HepG2 (cell line): ENCODE results near the gene CXXC5. TPM values are rescaled to one million over a fixed set of nuclear protein-coding genes. Genes with fewer than 3 reads are reported as not detected.

Experiments used
- ATAC-seq: fragments of 200-7000 bp; cut with Tn5 transposase; 3 replicates; pipeline ENCODE4 v1.9.1; 2020; ENCODE audit warnings: mild to moderate bottlenecking, moderate library complexity
- BruUV-seq: library from RNA; stranded (reverse); fragments of 400-500 nt; replicated peaks from 2 replicates; lab custom pipeline; 2021; lab: Mats Ljungman, UMichigan
- CTCF ChIA-PET: fragments of 300-600 bp; formaldehyde crosslinking; extraction: SDS; loops from one replicate; lab custom pipeline; 2021; ENCODE audit warnings: low total read pairs, inconsistent platforms, low intra/inter-chr PET ratio; lab: Yijun Ruan, JAX
- POLR2A ChIA-PET: fragments of 350-600 bp; sonication (Branson Sonifier 250); formaldehyde crosslinking; loops from one replicate; lab custom pipeline; 2020; ENCODE audit warnings: antibody characterized with exemption, inconsistent platforms; lab: Yijun Ruan, JAX
- DNase-seq: peaks from one replicate; pipeline ENCODE4 v3.0.0-alpha.2; 2015; ENCODE audit warnings: low spot score
- FAIRE-seq: peaks from 3 replicates; lab custom pipeline; 2011; peaks lifted over from hg19 to GRCh38; lab: Jason Lieb, UNC
- H2AFZ ChIP-seq: one replicate; pipeline ENCODE4 v1.6.1; 2011; ENCODE audit warnings: low read length, inconsistent platforms
- H3K27ac ChIP-seq: fragments of 300-600 bp; 3 replicates; pipeline ENCODE4 v1.8.0; 2011; ENCODE audit warnings: mixed run types, mild to moderate bottlenecking, mixed read lengths, low read length, inconsistent platforms; ENCODE audit not compliant: insufficient read depth; ENCODE audit errors: extremely low read length
- H3K27me3 ChIP-seq, 2 experiments: fragments of 200-600 bp in 1 of 2; 2 replicates in 1 of 2; 3 replicates in 1 of 2; pipeline versions ENCODE4 v1.6.0 to v1.8.0; 2011; ENCODE audit warnings: low read length in 2 of 2, mild to moderate bottlenecking in 2 of 2, moderate library complexity in 2 of 2, inconsistent platforms in 1 of 2; ENCODE audit not compliant: insufficient read depth in 2 of 2, control insufficient read depth in 1 of 2
- H3K36me3 ChIP-seq, 2 experiments: fragments of 200-600 bp in 1 of 2; replicated peaks in 1 of 2; 2 replicates in 1 of 2; 3 replicates in 1 of 2; pipeline versions ENCODE4 v1.5.1 to v1.8.0; 2011; ENCODE audit warnings: low read length in 2 of 2, inconsistent platforms in 1 of 2; ENCODE audit not compliant: insufficient read depth in 2 of 2, control insufficient read depth in 1 of 2
- H3K4me1 ChIP-seq: 2 replicates; pipeline ENCODE4 v1.5.1; 2012; ENCODE audit warnings: low read length, inconsistent platforms; ENCODE audit not compliant: insufficient read depth
- H3K4me2 ChIP-seq: 2 replicates; pipeline ENCODE4 v1.6.0; 2011; ENCODE audit warnings: low read depth, low read length, inconsistent platforms
- H3K4me3 ChIP-seq, 3 experiments: fragments of 200-600 bp in 1 of 3; sonication (generic), shearing (Covaris generic) in 1 of 3; replicated peaks in 1 of 3; 2 replicates each; pipeline ENCODE4 v1.5.1; 2011 to 2016; ENCODE audit warnings: low read length in 3 of 3, inconsistent platforms in 2 of 3, low read depth in 2 of 3, mild to moderate bottlenecking in 2 of 3, control low read depth in 1 of 3, mixed read lengths in 1 of 3; ENCODE audit not compliant: insufficient read depth in 1 of 3
- H3K79me2 ChIP-seq: one replicate; pipeline ENCODE4 v1.6.1; 2011; ENCODE audit warnings: low read length, inconsistent platforms; ENCODE audit not compliant: insufficient read depth
- H3K9ac ChIP-seq: 2 replicates; pipeline ENCODE4 v1.6.0; 2011; ENCODE audit warnings: mild to moderate bottlenecking, low read depth, low read length, inconsistent platforms; ENCODE audit not compliant: insufficient read depth
- H3K9me3 ChIP-seq: 2 replicates; pipeline ENCODE4 v1.5.1; 2012; ENCODE audit warnings: mild to moderate bottlenecking, low read length
- H4K20me1 ChIP-seq: 2 replicates; pipeline ENCODE4 v1.6.0; 2011; ENCODE audit warnings: inconsistent platforms, mild to moderate bottlenecking, low read length, moderate library complexity; ENCODE audit not compliant: insufficient read depth
- AHDC1 ChIP-seq: sonication (generic); formaldehyde crosslinking; IDR thresholded peaks from 2 replicates; pipeline ENCODE4 v1.5.1; 2020; ENCODE audit warnings: mild to moderate bottlenecking, missing genetic modification reagents, borderline replicate concordance
- ASH2L ChIP-seq: fragments of 300-600, 200-600 bp; sonication (generic); IDR thresholded peaks from 2 replicates; pipeline ENCODE4 v1.7.0; 2017; ENCODE audit warnings: low read depth, mild to moderate bottlenecking, moderate library complexity, mixed read lengths, low read length; ENCODE audit not compliant: insufficient read length
- FOSL2 ChIP-seq: sonication (generic); formaldehyde crosslinking; IDR thresholded peaks from 2 replicates; pipeline ENCODE4 v1.4.0; 2020; ENCODE audit warnings: missing genetic modification reagents
- KDM2A ChIP-seq: sonication (generic); formaldehyde crosslinking; IDR thresholded peaks from 2 replicates; pipeline ENCODE4 v1.4.0; 2020; ENCODE audit warnings: low read depth, missing genetic modification reagents, borderline replicate concordance
- PATZ1 ChIP-seq: sonication (generic); formaldehyde crosslinking; IDR thresholded peaks from 2 replicates; pipeline ENCODE4 v1.4.0; 2020; ENCODE audit warnings: missing genetic modification reagents
- SAP130 ChIP-seq: IDR thresholded peaks from 2 replicates; pipeline ENCODE4 v1.6.1; 2016; ENCODE audit warnings: low read depth
- ZFX ChIP-seq: sonication (generic); formaldehyde crosslinking; IDR thresholded peaks from 2 replicates; pipeline ENCODE4 v1.4.0; 2020; ENCODE audit warnings: mild to moderate bottlenecking, low read depth, missing genetic modification reagents, moderate library complexity
- ZNF562 ChIP-seq: sonication (generic); formaldehyde crosslinking; IDR thresholded peaks from 2 replicates; pipeline ENCODE4 v1.8.0; 2022; ENCODE audit warnings: missing genetic modification reagents, borderline replicate concordance
- ZNF776 ChIP-seq: sonication (generic); formaldehyde crosslinking; IDR thresholded peaks from 2 replicates; pipeline ENCODE4 v1.4.0; 2020; ENCODE audit warnings: mild to moderate bottlenecking, missing genetic modification reagents
- WGBS: methylation state at CpG from one replicate; pipeline ENCODE4 v1.1.6; 2017; ENCODE audit warnings: low lambda C conversion rate; 5-methylcytosine and 5-hydroxymethylcytosine counted together
- in situ Hi-C: cut with HindIII; loops from 2 replicates; pipeline ENCODE4 v1.10.0; 2017; ENCODE audit warnings: low pct_unique_long_range_greater_than_20kb; ENCODE audit not compliant: extremely low pct_ligation_motif_present
- intact Hi-C: fragments of 100-400 bp; cut with micrococcal nuclease; formaldehyde crosslinking; loops from one replicate; pipeline ENCODE4 v1.10.0; 2022; ENCODE audit not compliant: unreplicated experiment
- polyA plus RNA-seq, 8 experiments: library from polyadenylated mRNA; depleted of rRNA in 3 of 8; stranded (reverse) in 7 of 8; unstranded in 1 of 8; fragments of >200 nt; fragmentation: Illumina TruSeq in 4 of 8; extraction: Trizol in 4 of 8; gene quantifications; 2 replicates each; pipeline versions ENCODE4 v1.2.1 to v1.2.3, GENCODE V29; 2011 to 2016; ENCODE audit warnings: low read depth in 4 of 8, missing spikeins in 1 of 8, mixed read lengths in 1 of 8; ENCODE audit not compliant: insufficient read depth in 1 of 8
- total RNA-seq, 5 experiments: library from RNA; depleted of rRNA; stranded (reverse); fragments of >200 nt; fragmentation: Illumina TruSeq; extraction: Trizol; gene quantifications; 2 replicates each; pipeline ENCODE4 v1.2.3, GENCODE V29; 2016; ENCODE audit warnings: low read depth in 1 of 5
- TF ChIP-seq, protein P1 (sequence below): sonication (generic); formaldehyde crosslinking; IDR thresholded peaks from 2 replicates; pipeline ENCODE4 v1.4.0; 2020; ENCODE audit warnings: missing genetic modification reagents, borderline replicate concordance

CXXC5 gene
- total and polyA plus RNA-seq, 2 of the 13 experiments (the other 11 are each of a cell fraction or from before 2014, with no cell fraction given): 32.3 to 33.0 TPM

DNA sequence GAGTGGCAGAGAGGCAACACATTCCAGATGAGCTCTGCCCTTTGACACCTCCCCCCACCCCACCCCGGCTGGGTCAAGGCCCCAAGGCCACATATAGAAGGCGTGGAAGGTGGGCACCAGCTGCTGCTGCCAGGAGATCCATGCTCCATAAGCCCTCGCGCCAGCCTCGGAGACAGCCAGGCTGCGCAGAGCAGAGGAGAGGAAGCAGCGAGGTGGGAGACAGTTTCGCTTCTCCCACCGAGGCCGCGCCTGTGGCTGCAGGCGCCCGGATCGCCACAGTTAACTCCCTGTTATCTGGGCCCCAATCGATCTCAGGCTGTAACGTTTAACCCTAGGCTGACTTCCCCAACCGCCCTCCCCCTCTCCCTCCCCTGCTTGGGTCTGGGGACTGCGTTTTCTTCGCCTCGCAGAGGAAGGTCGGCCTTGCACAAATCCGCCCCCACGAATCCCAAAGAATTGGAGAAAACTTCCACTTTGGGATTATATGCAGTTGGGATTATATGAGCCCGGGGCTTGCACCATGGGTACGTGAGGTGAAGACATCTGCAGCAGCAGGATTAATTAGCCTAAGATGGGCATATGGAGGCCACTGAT, 1.1 kb upstream of the CXXC5 start:
- 10% methylated on average over 2 of the region's 25 CpGs for WGBS
- peak overlapping the region; percentile 74 to 95 (median 91) for H3K4me3 ChIP-seq
- no TSS peak for BruUV-seq
- CTCF ChIA-PET: no interaction called here
- ATAC-seq (peak; percentile 2; the same call in 2 of the 3 replicates), FAIRE-seq (no peak), DNase-seq (no peak)
- peak overlapping the region; percentile 79 for H3K9ac ChIP-seq
- peaks cover 67% of the 10 kb centered on the region for H3K4me1 ChIP-seq
- intact Hi-C loops (loop anchor here (1.0 kb wide), 1 partner anchor 10 kb away; no protein-coding TSS in a partner anchor), in situ Hi-C loops (loop anchor here (5.0 to 25.0 kb wide), 2 partner anchors 115 to 315 kb away; no protein-coding TSS in a partner anchor)
- H3K4me2 ChIP-seq: peak overlapping the region; percentile 87
- no peaks in the 10 kb centered on the region; a peak in 1 of 5 replicates for H3K27me3 ChIP-seq
- H3K27ac ChIP-seq: no peak overlapping the region
- peaks cover 30% of the 10 kb centered on the region for H3K79me2 ChIP-seq
- peaks cover 12% of the 10 kb centered on the region for H4K20me1 ChIP-seq
- POLR2A ChIA-PET: interaction anchor here (1.6 to 3.6 kb wide), 4 partner anchors 10 to 87 kb away, joined by 9 to 95 read pairs (median 19); no protein-coding TSS in a partner anchor
- no peak overlapping the region for H2AFZ ChIP-seq
- no peaks in the 10 kb centered on the region for H3K36me3 ChIP-seq
- no peaks in the 10 kb centered on the region for H3K9me3 ChIP-seq
- TF ChIP-seq KDM2A (CRISPR knock-in tag) (peak; percentile 28; the same call in 1 of the 2 replicates), PATZ1 (CRISPR knock-in tag) (peak; percentile 57; the same call in 1 of the 2 replicates), ZNF562 (no peak), ZFX (CRISPR knock-in tag) (peak; percentile 60), ZNF776 (CRISPR knock-in tag) (0 out of 2 replicates have a peak, but pooled peaks have one; percentile 6), SAP130 (CRISPR knock-in tag) (no peak; the same call in 1 of the 2 replicates), FOSL2 (CRISPR knock-in tag) (no peak), ASH2L (peak; percentile 10), AHDC1 (CRISPR knock-in tag) (0 out of 2 replicates have a peak, but pooled peaks have one; percentile 18)
- TF ChIP-seq, protein P1, sequence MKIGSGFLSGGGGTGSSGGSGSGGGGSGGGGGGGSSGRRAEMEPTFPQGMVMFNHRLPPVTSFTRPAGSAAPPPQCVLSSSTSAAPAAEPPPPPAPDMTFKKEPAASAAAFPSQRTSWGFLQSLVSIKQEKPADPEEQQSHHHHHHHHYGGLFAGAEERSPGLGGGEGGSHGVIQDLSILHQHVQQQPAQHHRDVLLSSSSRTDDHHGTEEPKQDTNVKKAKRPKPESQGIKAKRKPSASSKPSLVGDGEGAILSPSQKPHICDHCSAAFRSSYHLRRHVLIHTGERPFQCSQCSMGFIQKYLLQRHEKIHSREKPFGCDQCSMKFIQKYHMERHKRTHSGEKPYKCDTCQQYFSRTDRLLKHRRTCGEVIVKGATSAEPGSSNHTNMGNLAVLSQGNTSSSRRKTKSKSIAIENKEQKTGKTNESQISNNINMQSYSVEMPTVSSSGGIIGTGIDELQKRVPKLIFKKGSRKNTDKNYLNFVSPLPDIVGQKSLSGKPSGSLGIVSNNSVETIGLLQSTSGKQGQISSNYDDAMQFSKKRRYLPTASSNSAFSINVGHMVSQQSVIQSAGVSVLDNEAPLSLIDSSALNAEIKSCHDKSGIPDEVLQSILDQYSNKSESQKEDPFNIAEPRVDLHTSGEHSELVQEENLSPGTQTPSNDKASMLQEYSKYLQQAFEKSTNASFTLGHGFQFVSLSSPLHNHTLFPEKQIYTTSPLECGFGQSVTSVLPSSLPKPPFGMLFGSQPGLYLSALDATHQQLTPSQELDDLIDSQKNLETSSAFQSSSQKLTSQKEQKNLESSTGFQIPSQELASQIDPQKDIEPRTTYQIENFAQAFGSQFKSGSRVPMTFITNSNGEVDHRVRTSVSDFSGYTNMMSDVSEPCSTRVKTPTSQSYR (CRISPR knock-in tag): peak; percentile 40; the same call in 1 of the 2 replicates
